ENCODE results near the gene WDR44. TPM values are rescaled to one million over a fixed set of nuclear protein-coding genes. Genes with fewer than 3 reads are reported as not detected.

WDR44 gene
- total RNA-seq, 4 donors from 2014 or later: 12.6 to 16.3 (median 14.1) TPM

- no peaks in the 10 kb centered on the region for H3K36me3 ChIP-seq
- H3K27me3 ChIP-seq: no peaks in the 10 kb centered on the region
- DNase-seq: no peak
- H3K9me3 ChIP-seq: no peaks in the 10 kb centered on the region
- intact Hi-C loops (cut with DNase I; ENCODE audit: low total_unique reads): no loop called here
- in situ Hi-C loops (cut with MboI; ENCODE audit: low sequenced_read_pairs in 4 of 4): no loop called here
- ATAC-seq: no peak
- H3K27ac ChIP-seq: no peak overlapping the region
- TF ChIP-seq CTCF (IDR thresholded peaks at IDR 0.05 in 4 of 5, conservative IDR thresholded peaks at IDR 0.05 in 1 of 5): no peak
- TF ChIP-seq POLR2A (IDR thresholded peaks at IDR 0.05): no peak
- no peak overlapping the region for H3K4me3 ChIP-seq
- H3K4me1 ChIP-seq: peaks cover 10 to 36% of the 10 kb centered on the region in 2 donors
These were observed 7.4 kb downstream of the WDR44 start for GRCh38 chrX:118353081-118353850.

GRCh38 chrX:118355225-118355920, 9.5 kb downstream of the WDR44 start:
- no peaks in the 10 kb centered on the region for H3K27me3 ChIP-seq
- no peak overlapping the region for H3K27ac ChIP-seq
- no peak for TF ChIP-seq CTCF (IDR thresholded peaks at IDR 0.05 in 4 of 5, conservative IDR thresholded peaks at IDR 0.05 in 1 of 5)
- TF ChIP-seq POLR2A (IDR thresholded peaks at IDR 0.05): no peak
- ATAC-seq (no peak), DNase-seq (no peak)
- intact Hi-C loops (cut with DNase I; ENCODE audit: low total_unique reads): no loop called here
- peaks cover 10 to 28% of the 10 kb centered on the region in 2 donors for H3K4me1 ChIP-seq
- no peak overlapping the region for H3K4me3 ChIP-seq
- no peaks in the 10 kb centered on the region for H3K9me3 ChIP-seq
- in situ Hi-C loops (cut with MboI; ENCODE audit: low sequenced_read_pairs in 4 of 4): no loop called here
- no peaks in the 10 kb centered on the region for H3K36me3 ChIP-seq

- peak overlapping the region in 1 of 4 donors; percentile 18 for H3K27ac ChIP-seq
- ATAC-seq (no peak), DNase-seq (no peak)
- no peaks in the 10 kb centered on the region for H3K9me3 ChIP-seq
- intact Hi-C loops (cut with DNase I; ENCODE audit: low total_unique reads): no loop called here
- H3K4me1 ChIP-seq: peaks cover 10 to 21% of the 10 kb centered on the region in 2 donors
- in situ Hi-C loops (cut with MboI; ENCODE audit: low sequenced_read_pairs in 4 of 4): no loop called here
- TF ChIP-seq CTCF (IDR thresholded peaks at IDR 0.05 in 4 of 5, conservative IDR thresholded peaks at IDR 0.05 in 1 of 5): no peak
- no peak for TF ChIP-seq POLR2A (IDR thresholded peaks at IDR 0.05)
- H3K36me3 ChIP-seq: no peaks in the 10 kb centered on the region
- H3K4me3 ChIP-seq: no peak overlapping the region
- no peaks in the 10 kb centered on the region for H3K27me3 ChIP-seq
These were observed 10.3 kb downstream of the WDR44 start for GRCh38 chrX:118356154-118356701.

GRCh38 chrX:118360429-118361125, 14.7 kb downstream of the WDR44 start:
- Histone ChIP-seq H3K36me3 (no peaks in the 10 kb centered on the region), H3K4me1 (peaks cover 0 to 9% of the 10 kb centered on the region in 2 donors), H3K4me3 (no peak overlapping the region), H3K9me3 (no peaks in the 10 kb centered on the region), H3K27me3 (no peaks in the 10 kb centered on the region), H3K27ac (no peak overlapping the region)
- ATAC-seq (no peak), DNase-seq (no peak)
- in situ Hi-C loops (cut with MboI; ENCODE audit: low sequenced_read_pairs in 4 of 4): no loop called here
- intact Hi-C loops (cut with DNase I; ENCODE audit: low total_unique reads): no loop called here
- TF ChIP-seq POLR2A (IDR thresholded peaks at IDR 0.05) (no peak), CTCF (IDR thresholded peaks at IDR 0.05 in 4 of 5, conservative IDR thresholded peaks at IDR 0.05 in 1 of 5) (no peak)
